Measurements from ENCODE around the gene FOXA3. TPM values are rescaled to one million over a fixed set of nuclear protein-coding genes. Genes with fewer than 3 reads are reported as not detected.

Gene FOXA3
- total RNA-seq, 2 donors from 2014 or later, result 0.09 to 1.1 TPM

DNA sequence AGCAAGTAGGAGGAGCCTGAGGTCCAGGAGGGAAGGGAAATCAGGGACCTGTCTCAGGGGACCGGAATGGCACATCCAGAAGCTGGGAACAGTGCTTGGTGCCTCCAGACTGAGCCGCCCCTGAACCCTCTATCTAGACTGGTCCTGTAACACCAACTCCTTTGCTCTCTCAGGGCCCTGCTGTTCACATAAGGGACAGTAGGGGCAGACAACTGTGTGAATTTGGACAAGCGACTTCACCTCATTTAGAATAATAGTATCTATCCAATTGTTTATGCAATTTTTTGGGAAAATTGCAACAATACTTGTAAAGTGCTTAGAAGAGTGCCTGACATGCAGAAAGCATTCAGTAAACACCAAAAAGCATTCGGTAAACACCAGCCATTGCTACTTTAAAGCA, 15.2 kb upstream of the FOXA3 start:
- no peaks in the 10 kb centered on the region for H3K9me3 ChIP-seq
- 94% methylated on average over 4 of the region's 4 CpGs for WGBS
- H3K27ac ChIP-seq, result no peak overlapping the region
- no peaks in the 10 kb centered on the region for H3K27me3 ChIP-seq (replicated peaks; ENCODE audit: insufficient read depth)
- intact Hi-C loops (cut with DNase I), result no loop called here
- H3K36me3 ChIP-seq, result peaks cover 13 to 28% of the 10 kb centered on the region in 2 donors
- H3K4me3 ChIP-seq, result no peak overlapping the region
- TF ChIP-seq POLR2A (IDR thresholded peaks at IDR 0.05) (no peak), POLR2AphosphoS5 (IDR thresholded peaks at IDR 0.05) (no peak)
- no peaks in the 10 kb centered on the region for H3K4me1 ChIP-seq (replicated peaks)
- no peak for DNase-seq (ENCODE audit: low spot score)

DNA sequence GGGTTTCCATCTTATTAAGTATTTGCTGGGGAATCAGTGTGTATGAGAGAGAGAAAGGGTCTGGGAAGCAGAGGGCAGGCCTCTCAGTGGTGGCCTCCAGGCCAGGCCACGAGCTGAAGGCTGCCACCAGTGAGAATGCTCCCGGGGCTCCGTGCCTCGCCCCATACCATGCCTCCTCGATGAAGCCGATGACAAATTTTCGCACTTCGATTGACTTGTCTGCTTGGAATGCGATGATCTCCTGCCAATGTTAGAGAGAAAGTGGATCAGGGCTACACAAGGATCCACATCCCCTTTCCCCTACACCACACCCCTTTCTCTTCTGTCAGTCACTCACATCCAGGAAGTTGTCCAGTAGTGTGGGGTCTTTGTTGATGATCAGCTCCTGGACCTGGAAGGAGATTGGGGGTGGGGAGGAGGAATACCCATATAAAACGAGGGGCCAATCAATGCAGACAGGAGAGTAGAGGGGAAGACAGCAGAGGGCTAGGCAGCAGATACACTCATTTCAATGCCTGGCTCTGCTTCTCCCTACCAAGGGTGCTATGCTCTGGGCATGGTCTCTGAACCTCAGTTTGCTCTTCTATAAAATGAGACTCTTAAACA, 11.9 kb upstream of the FOXA3 start:
- intact Hi-C loops (cut with DNase I), result no loop called here
- no peaks in the 10 kb centered on the region for H3K9me3 ChIP-seq
- H3K4me1 ChIP-seq (replicated peaks), result no peaks in the 10 kb centered on the region
- DNase-seq (ENCODE audit: low spot score), result no peak
- no peak overlapping the region for H3K27ac ChIP-seq
- TF ChIP-seq POLR2A (IDR thresholded peaks at IDR 0.05) (no peak), POLR2AphosphoS5 (IDR thresholded peaks at IDR 0.05) (no peak)
- TF ChIP-seq, protein P1, sequence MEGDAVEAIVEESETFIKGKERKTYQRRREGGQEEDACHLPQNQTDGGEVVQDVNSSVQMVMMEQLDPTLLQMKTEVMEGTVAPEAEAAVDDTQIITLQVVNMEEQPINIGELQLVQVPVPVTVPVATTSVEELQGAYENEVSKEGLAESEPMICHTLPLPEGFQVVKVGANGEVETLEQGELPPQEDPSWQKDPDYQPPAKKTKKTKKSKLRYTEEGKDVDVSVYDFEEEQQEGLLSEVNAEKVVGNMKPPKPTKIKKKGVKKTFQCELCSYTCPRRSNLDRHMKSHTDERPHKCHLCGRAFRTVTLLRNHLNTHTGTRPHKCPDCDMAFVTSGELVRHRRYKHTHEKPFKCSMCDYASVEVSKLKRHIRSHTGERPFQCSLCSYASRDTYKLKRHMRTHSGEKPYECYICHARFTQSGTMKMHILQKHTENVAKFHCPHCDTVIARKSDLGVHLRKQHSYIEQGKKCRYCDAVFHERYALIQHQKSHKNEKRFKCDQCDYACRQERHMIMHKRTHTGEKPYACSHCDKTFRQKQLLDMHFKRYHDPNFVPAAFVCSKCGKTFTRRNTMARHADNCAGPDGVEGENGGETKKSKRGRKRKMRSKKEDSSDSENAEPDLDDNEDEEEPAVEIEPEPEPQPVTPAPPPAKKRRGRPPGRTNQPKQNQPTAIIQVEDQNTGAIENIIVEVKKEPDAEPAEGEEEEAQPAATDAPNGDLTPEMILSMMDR (IDR thresholded peaks at IDR 0.05), result no peak
- no peaks in the 10 kb centered on the region for H3K27me3 ChIP-seq (replicated peaks; ENCODE audit: insufficient read depth)
- 92% methylated on average over 10 of the region's 10 CpGs for WGBS
- no peak overlapping the region for H3K4me3 ChIP-seq
- peaks cover 15 to 23% of the 10 kb centered on the region in 2 donors for H3K36me3 ChIP-seq

DNA sequence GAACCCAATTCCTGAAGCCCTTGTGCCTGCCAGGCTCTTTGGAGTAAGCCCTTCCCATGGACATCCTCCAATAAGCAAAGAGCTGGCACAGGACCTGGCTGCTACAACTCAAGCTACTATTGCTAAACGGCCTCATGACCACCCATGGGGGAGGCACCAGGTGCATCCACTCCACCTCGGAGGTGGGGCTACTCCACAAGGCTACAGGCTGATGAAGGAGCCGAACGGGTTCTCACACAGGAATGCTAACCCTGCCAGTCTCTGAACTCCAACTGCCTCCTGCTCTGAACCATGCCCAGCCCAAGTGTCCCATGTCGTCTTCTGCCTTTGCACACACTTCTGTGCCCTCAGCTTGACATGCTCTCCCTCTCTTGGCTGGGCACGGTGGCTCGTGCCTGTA, 11.1 kb upstream of the FOXA3 start:
- no peak overlapping the region for H3K27ac ChIP-seq

DNA sequence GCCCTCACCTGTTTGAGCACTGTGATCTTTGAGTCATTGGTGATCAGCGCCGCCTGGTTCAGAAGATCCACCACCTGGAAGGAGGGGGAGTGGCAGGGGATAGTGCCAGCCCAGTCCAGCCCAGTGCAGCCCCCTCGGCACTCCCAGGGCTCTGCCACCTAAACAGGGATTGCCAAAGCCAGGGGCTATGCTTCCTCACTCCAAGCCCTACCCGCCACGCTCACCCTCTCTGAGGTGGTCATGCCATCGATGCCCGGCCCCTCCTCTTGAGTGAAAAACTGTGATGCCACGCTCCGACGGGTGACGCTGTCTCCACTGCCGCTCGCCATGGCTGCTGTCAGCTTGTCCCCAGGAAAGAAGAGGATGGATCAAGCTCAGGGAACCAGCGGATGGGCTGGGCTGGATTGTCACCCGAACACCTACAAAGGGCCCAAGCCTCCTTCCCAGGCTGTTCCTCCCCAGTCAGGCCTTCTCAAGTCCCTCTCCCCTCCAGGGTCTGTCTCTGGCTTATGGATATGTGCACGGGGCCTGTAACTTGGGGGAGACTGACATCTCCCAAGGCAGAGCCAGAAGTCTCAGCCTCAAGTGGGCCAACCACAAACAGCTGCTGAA, 9.9 kb upstream of the FOXA3 start:
- H3K9me3 ChIP-seq, result no peaks in the 10 kb centered on the region
- H3K4me1 ChIP-seq (replicated peaks), result no peaks in the 10 kb centered on the region
- intact Hi-C loops (cut with DNase I), result no loop called here
- 96% methylated on average over 16 of the region's 16 CpGs for WGBS
- TF ChIP-seq POLR2A (IDR thresholded peaks at IDR 0.05) (no peak), POLR2AphosphoS5 (IDR thresholded peaks at IDR 0.05) (no peak)
- TF ChIP-seq, protein P1 (IDR thresholded peaks at IDR 0.05), result no peak
- no peak overlapping the region for H3K4me3 ChIP-seq
- peaks cover 8 to 10% of the 10 kb centered on the region in 2 donors for H3K36me3 ChIP-seq
- no peak for DNase-seq (ENCODE audit: low spot score)
- no peak overlapping the region for H3K27ac ChIP-seq
- H3K27me3 ChIP-seq (replicated peaks; ENCODE audit: insufficient read depth), result no peaks in the 10 kb centered on the region

More for the DNA sequence above, 11.1 kb upstream of the FOXA3 start:
- intact Hi-C loops (cut with DNase I), result no loop called here
- Histone ChIP-seq H3K36me3 (peaks cover 8 to 16% of the 10 kb centered on the region in 2 donors), H3K4me3 (no peak overlapping the region), H3K9me3 (no peaks in the 10 kb centered on the region), H3K27me3 (replicated peaks; ENCODE audit: insufficient read depth) (no peaks in the 10 kb centered on the region), H3K4me1 (replicated peaks) (no peaks in the 10 kb centered on the region)
- TF ChIP-seq, protein P1 (IDR thresholded peaks at IDR 0.05), result no peak
- TF ChIP-seq POLR2A (IDR thresholded peaks at IDR 0.05) (no peak), POLR2AphosphoS5 (IDR thresholded peaks at IDR 0.05) (no peak)
- WGBS, result 66% methylated on average over 7 of the region's 7 CpGs
- no peak for DNase-seq (ENCODE audit: low spot score)

DNA sequence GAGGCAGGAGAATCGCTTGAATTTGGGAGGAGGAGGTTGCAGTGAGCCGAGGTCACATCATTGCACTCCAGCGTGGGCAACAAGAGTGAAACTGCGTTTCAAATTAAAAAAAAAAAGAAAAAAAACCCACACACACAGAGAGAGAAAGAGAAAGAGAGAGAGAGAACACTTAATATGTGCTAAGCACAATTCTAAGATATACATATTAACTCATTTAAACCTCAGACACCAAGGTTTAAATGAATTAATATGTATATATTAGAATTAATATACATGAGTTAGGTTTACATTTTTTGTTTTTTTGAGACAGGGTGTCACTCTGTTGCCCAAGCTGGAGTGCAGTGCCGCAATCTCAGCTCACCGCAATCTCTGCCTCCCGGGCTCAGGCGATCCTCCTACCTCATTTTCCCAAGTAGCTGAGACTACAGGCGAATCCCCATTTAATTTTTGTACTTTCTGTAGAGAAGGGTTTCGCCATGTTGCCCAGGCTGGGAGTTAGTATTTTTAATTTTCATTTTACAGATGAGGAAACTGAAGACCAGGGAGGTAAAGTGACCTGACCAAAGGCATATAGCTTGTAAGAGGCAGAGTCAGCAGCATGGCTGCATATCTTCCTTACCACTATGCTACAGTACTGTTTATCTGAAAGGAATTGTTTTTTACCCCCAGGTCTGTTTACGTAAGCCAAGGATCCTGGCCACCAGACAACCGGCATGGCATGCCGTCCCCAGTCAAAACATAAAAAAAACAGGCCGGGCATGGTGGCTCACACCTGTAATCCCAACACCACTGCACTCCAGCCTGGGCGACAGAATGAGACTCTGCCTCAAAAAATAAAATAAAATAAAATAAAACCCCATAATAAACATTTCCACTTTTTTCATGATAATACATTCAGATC, 3.5 kb upstream of the FOXA3 start:
- H3K36me3 ChIP-seq, result no peaks in the 10 kb centered on the region
- TF ChIP-seq POLR2A (IDR thresholded peaks at IDR 0.05), result no peak
- no peak for TF ChIP-seq POLR2AphosphoS5 (IDR thresholded peaks at IDR 0.05)
- TF ChIP-seq, protein P1 (IDR thresholded peaks at IDR 0.05), result no peak
- no peak overlapping the region for H3K4me3 ChIP-seq
- H3K27ac ChIP-seq, result no peak overlapping the region
- WGBS, result 87% methylated on average over 15 of the region's 15 CpGs
- no peak for DNase-seq (ENCODE audit: low spot score)
- no peaks in the 10 kb centered on the region for H3K27me3 ChIP-seq (replicated peaks; ENCODE audit: insufficient read depth)
- H3K4me1 ChIP-seq (replicated peaks), result peaks cover 3% of the 10 kb centered on the region
- intact Hi-C loops (cut with DNase I), result no loop called here
- no peaks in the 10 kb centered on the region for H3K9me3 ChIP-seq

Measured in prostate gland (tissue), 2 donors.